ENCODE results near the gene MBD5. TPM values are rescaled to one million over a fixed set of nuclear protein-coding genes. Genes with fewer than 3 reads are reported as not detected.
A peak's percentile ranks its signal among the peaks of the same experiment; 100 is the strongest.

Gene MBD5
- total RNA-seq, 1 donor from 2014 or later, result 8.3 TPM

DNA sequence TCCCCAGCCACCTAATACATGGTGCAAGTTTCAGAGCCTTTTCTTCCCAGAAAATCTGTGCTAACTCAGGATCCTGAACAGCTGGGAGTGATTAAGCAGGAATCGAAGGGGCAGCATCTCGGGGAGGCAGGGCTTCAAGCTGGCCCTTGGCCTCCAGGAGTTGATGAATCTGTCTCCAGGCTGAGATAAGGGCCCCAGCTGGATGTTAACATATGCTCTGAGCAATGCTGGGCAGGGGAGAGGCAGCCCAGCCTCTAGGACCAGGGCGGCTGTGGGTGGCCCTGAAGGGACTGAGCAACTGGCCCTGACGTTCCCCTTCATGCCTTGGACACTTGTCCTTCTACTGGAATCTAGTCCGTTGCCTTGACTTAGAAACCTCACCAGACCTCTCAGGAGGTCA, 539.6 kb downstream of the MBD5 start:
- intact Hi-C loops (cut with DNase I), result loop anchor here (10.0 kb wide), 1 partner anchor 424 kb away; no protein-coding TSS in a partner anchor
- TF ChIP-seq, protein P1, sequence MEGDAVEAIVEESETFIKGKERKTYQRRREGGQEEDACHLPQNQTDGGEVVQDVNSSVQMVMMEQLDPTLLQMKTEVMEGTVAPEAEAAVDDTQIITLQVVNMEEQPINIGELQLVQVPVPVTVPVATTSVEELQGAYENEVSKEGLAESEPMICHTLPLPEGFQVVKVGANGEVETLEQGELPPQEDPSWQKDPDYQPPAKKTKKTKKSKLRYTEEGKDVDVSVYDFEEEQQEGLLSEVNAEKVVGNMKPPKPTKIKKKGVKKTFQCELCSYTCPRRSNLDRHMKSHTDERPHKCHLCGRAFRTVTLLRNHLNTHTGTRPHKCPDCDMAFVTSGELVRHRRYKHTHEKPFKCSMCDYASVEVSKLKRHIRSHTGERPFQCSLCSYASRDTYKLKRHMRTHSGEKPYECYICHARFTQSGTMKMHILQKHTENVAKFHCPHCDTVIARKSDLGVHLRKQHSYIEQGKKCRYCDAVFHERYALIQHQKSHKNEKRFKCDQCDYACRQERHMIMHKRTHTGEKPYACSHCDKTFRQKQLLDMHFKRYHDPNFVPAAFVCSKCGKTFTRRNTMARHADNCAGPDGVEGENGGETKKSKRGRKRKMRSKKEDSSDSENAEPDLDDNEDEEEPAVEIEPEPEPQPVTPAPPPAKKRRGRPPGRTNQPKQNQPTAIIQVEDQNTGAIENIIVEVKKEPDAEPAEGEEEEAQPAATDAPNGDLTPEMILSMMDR (IDR thresholded peaks at IDR 0.05), result no peak
- H3K27ac ChIP-seq, result no peak overlapping the region

GRCh38 chr2:148561389-148561788, 540.5 kb downstream of the MBD5 start:
- Histone ChIP-seq H3K9me3 (no peaks in the 10 kb centered on the region), H3K4me3 (no peak overlapping the region), H3K27ac (no peak overlapping the region), H3K36me3 (no peaks in the 10 kb centered on the region), H3K27me3 (no peaks in the 10 kb centered on the region), H3K4me1 (no peaks in the 10 kb centered on the region)
- intact Hi-C loops (cut with DNase I), result loop anchor here (10.0 kb wide), 1 partner anchor 423 kb away; no protein-coding TSS in a partner anchor
- TF ChIP-seq, protein P1 (IDR thresholded peaks at IDR 0.05), result no peak
- DNase-seq (ENCODE audit: low spot score in 2 of 2), result no peak

More for the DNA sequence above, 539.6 kb downstream of the MBD5 start:
- DNase-seq (ENCODE audit: low spot score in 2 of 2), result no peak
- Histone ChIP-seq H3K36me3 (no peaks in the 10 kb centered on the region), H3K4me1 (no peaks in the 10 kb centered on the region), H3K4me3 (no peak overlapping the region), H3K27me3 (no peaks in the 10 kb centered on the region), H3K9me3 (no peaks in the 10 kb centered on the region)

- no peak for DNase-seq (ENCODE audit: low spot score in 2 of 2)
Observed at GRCh38 chr2:148565272-148565894, 544.5 kb downstream of the MBD5 start.

More at GRCh38 chr2:148565272-148565894, 544.5 kb downstream of the MBD5 start:
- H3K36me3 ChIP-seq, result no peaks in the 10 kb centered on the region
- no peaks in the 10 kb centered on the region for H3K9me3 ChIP-seq
- TF ChIP-seq, protein P1 (IDR thresholded peaks at IDR 0.05), result peak in 2 of 3 experiments; percentile 22 to 45
- H3K27me3 ChIP-seq, result no peaks in the 10 kb centered on the region
- H3K4me3 ChIP-seq, result no peak overlapping the region
- no peaks in the 10 kb centered on the region for H3K4me1 ChIP-seq
- H3K27ac ChIP-seq, result no peak overlapping the region
- intact Hi-C loops (cut with DNase I), result loop anchor here (10.0 kb wide), 1 partner anchor 419 kb away; no protein-coding TSS in a partner anchor

Other genes starting within 250 kb of the MBD5 start
- gene ACVR2A, start 176.1 kb upstream of the MBD5 start, total RNA-seq, result 3.9 TPM
- 79.6 TPM for gene ORC4, start 354 bp upstream of the MBD5 start, total RNA-seq

Measured in ascending aorta (tissue), 2 donors.